ENCODE measurements around the gene KCTD2.

The KCTD2 gene

DNA sequence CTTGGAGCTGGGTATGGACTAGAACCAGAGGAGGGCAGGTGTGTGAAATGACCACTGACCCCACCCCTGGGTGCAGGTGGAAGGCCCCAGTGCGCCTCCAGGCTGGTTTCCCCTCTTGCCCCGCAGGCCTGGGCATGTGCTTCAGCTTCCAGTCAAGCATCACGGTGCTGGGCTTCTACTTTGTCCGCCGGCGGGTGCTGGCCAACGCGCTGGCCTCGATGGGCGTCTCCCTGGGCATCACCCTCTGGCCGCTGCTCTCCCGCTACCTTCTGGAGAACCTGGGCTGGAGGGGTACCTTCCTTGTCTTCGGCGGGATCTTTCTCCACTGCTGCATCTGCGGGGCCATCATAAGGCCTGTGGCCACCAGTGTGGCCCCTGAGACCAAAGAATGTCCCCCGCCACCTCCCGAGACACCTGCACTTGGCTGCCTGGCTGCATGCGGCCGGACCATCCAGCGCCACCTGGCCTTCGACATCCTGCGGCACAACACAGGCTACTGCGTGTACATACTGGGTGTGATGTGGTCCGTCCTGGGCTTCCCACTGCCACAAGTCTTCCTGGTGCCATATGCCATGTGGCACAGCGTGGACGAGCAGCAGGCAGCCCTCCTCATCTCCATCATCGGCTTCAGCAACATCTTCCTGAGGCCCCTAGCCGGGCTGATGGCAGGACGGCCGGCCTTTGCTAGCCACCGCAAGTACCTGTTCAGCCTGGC, 53.0 kb downstream of the KCTD2 start:
- DNase-seq (ENCODE audit: low read depth) = no peak

DNA sequence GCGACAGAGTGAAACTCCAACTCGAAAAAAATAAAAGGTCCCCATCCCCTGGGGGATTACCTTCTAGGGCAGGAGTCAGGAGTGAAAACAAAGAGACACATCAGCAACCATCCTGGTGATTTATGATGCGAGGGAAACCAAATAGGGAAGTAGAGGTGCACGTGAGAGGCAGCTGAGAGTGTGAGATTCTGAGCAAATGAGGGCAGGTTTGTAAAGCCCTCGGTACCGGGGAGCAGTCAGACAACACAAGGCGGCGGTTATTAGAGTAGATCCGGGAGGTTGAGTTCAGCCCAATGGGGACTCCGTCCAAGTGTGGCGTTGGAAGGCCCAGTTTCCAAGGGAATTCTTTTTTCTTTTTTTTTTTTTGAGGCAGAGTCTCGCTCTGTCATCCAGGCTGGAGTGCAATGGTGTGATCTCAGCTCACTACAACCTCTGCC, 55.4 kb downstream of the KCTD2 start:
- no peak for DNase-seq (ENCODE audit: low read depth)

GRCh38 chr17:75103601-75104554, 56.9 kb downstream of the KCTD2 start:
- no peak for DNase-seq (ENCODE audit: low read depth)

- no peak for DNase-seq (ENCODE audit: low read depth)
Measured at GRCh38 chr17:75105126-75106080, 58.4 kb downstream of the KCTD2 start.

GRCh38 chr17:75108193-75108592, 61.2 kb downstream of the KCTD2 start:
- no peak for DNase-seq (ENCODE audit: low read depth)

GRCh38 chr17:75109046-75109406, 62.0 kb downstream of the KCTD2 start:
- DNase-seq (ENCODE audit: low read depth) = no peak

GRCh38 chr17:75109407-75110233, 62.6 kb downstream of the KCTD2 start, which contains the start of gene ARMC7:
Gene ARMC7 (plus strand): TSS chr17:75109969. CDS start chr17:75110289, 320 bp downstream.
- peak; percentile 81 for DNase-seq (ENCODE audit: low read depth)

GRCh38 chr17:75110234-75110937, 63.4 kb downstream of the KCTD2 start:
- DNase-seq (ENCODE audit: low read depth) = no peak

GRCh38 chr17:75111777-75112335, 64.8 kb downstream of the KCTD2 start:
- no peak for DNase-seq (ENCODE audit: low read depth)

- peak; percentile 75 for DNase-seq (ENCODE audit: low read depth)
Measured at GRCh38 chr17:75113798-75114551, 67.0 kb downstream of the KCTD2 start.

- no peak for DNase-seq (ENCODE audit: low read depth)
Measured at GRCh38 chr17:75114552-75115314, 67.7 kb downstream of the KCTD2 start.
